NCI-H187 (cell line): ENCODE measurements around the gene ORAI2.

Experiments
- DNase-seq, 2 experiments: peaks; one replicate each; lab custom pipeline; 2025; lab: John Stamatoyannopoulos, UW

The ORAI2 gene

GRCh38 chr7:102415685-102416225 lies 17.6 kb upstream of the ORAI2 start:
- no peak for DNase-seq

- no peak for DNase-seq
Measured at GRCh38 chr7:102416406-102416805, 17.0 kb upstream of the ORAI2 start.

GRCh38 chr7:102417105-102417504 lies 16.3 kb upstream of the ORAI2 start:
- no peak for DNase-seq

- DNase-seq: no peak
Measured at GRCh38 chr7:102418592-102418991, 14.8 kb upstream of the ORAI2 start.

GRCh38 chr7:102421706-102422240 lies 11.6 kb upstream of the ORAI2 start:
- no peak for DNase-seq

GRCh38 chr7:102424129-102424551 lies 9.2 kb upstream of the ORAI2 start:
- DNase-seq: no peak

GRCh38 chr7:102424787-102425218 lies 8.6 kb upstream of the ORAI2 start:
- no peak for DNase-seq

GRCh38 chr7:102425639-102426267 lies 7.6 kb upstream of the ORAI2 start:
- no peak for DNase-seq

- no peak for DNase-seq
Measured at GRCh38 chr7:102426268-102427018, 6.9 kb upstream of the ORAI2 start.

GRCh38 chr7:102427019-102427405 lies 6.4 kb upstream of the ORAI2 start:
- no peak for DNase-seq

- no peak for DNase-seq
Measured at GRCh38 chr7:102429141-102429899, 4.1 kb upstream of the ORAI2 start.

GRCh38 chr7:102431617-102432298 lies 1.6 kb upstream of the ORAI2 start:
- peak; percentile 77 to 83 for DNase-seq

GRCh38 chr7:102432442-102433218 lies 745 bp upstream of the ORAI2 start:
- no peak for DNase-seq

GRCh38 chr7:102434039-102434486 lies 688 bp downstream of the ORAI2 start:
- no peak for DNase-seq

GRCh38 chr7:102436118-102436517 lies 2.7 kb downstream of the ORAI2 start:
- DNase-seq: no peak

- no peak for DNase-seq
Measured at GRCh38 chr7:102439963-102440795, 6.8 kb downstream of the ORAI2 start.

GRCh38 chr7:102444961-102445673 lies 11.7 kb downstream of the ORAI2 start:
- no peak for DNase-seq

- no peak for DNase-seq
Measured at GRCh38 chr7:102445674-102446071, 12.3 kb downstream of the ORAI2 start.
